Bone marrow (tissue), 2 donors: ENCODE measurements around the gene OR10H1.
"Not testable (repeated sequence)": the region's sequence is repeated elsewhere in the genome, so short reads cannot be mapped to it uniquely, and the experiment has no call there.

Experiments
- DNase-seq, 2 donors: peaks; one replicate each; lab custom pipeline; 2025; lab: John Stamatoyannopoulos, UW

OR10H1 gene

GRCh38 chr19:15815306-15815705 is at the start of gene OR10H1:
OR10H1 (minus strand) TSS chr19:15815664; CDS start chr19:15808037, 7,627 bp downstream.
- no peak for DNase-seq

GRCh38 chr19:15864824-15865223 is 49.4 kb upstream of the OR10H1 start:
- DNase-seq = no peak

- no peak for DNase-seq
These were observed 47.8 kb upstream of the OR10H1 start for GRCh38 chr19:15863272-15863671.

GRCh38 chr19:15862444-15862843 is 47.0 kb upstream of the OR10H1 start:
- DNase-seq = no peak

- no peak for DNase-seq
These were observed 45.1 kb upstream of the OR10H1 start for GRCh38 chr19:15860522-15860921.

GRCh38 chr19:15859187-15859586 is 43.7 kb upstream of the OR10H1 start:
- DNase-seq = no peak

- no peak for DNase-seq
These were observed 34.9 kb upstream of the OR10H1 start for GRCh38 chr19:15850385-15850784.

GRCh38 chr19:15846923-15847322 is 31.5 kb upstream of the OR10H1 start:
- DNase-seq = no peak

- DNase-seq = not testable (repeated sequence)
These were observed 28.4 kb upstream of the OR10H1 start for GRCh38 chr19:15843894-15844222.

- no peak for DNase-seq
These were observed 27.9 kb upstream of the OR10H1 start for GRCh38 chr19:15843203-15843893.

- DNase-seq = no peak
These were observed 26.6 kb upstream of the OR10H1 start for GRCh38 chr19:15841875-15842569.

- DNase-seq = no peak
These were observed 25.4 kb upstream of the OR10H1 start for GRCh38 chr19:15840833-15841232.

- not testable (repeated sequence) for DNase-seq
These were observed 24.4 kb upstream of the OR10H1 start for GRCh38 chr19:15839888-15840287.

GRCh38 chr19:15838351-15838750 is 22.9 kb upstream of the OR10H1 start:
- DNase-seq = no peak

GRCh38 chr19:15837221-15837731 is 21.8 kb upstream of the OR10H1 start:
- DNase-seq = no peak

- DNase-seq = peak; percentile 87 to 94
These were observed 21.1 kb upstream of the OR10H1 start for GRCh38 chr19:15836330-15837220.

GRCh38 chr19:15835565-15836329 is 20.3 kb upstream of the OR10H1 start:
- not testable (repeated sequence) for DNase-seq

- DNase-seq = not testable (repeated sequence)
These were observed 18.8 kb upstream of the OR10H1 start for GRCh38 chr19:15834232-15834631.

GRCh38 chr19:15831626-15832025 is 16.2 kb upstream of the OR10H1 start:
- DNase-seq = no peak

- DNase-seq = no peak
These were observed 14.3 kb upstream of the OR10H1 start for GRCh38 chr19:15829786-15830185.

- no peak for DNase-seq
These were observed 13.8 kb upstream of the OR10H1 start for GRCh38 chr19:15829306-15829698.
